OCI-LY7 (cell line): ENCODE measurements around the gene AOAH.
"Not testable (repeated sequence)": the region's sequence is repeated elsewhere in the genome, so short reads cannot be mapped to it uniquely, and the experiment has no call there.

ENCODE experiments used
- CTCF ChIP-seq: fragments of 200-600 bp; sonication (generic); conservative IDR thresholded peaks from 2 replicates; pipeline ENCODE4 v1.5.1; 2014; ENCODE audit warnings: mild to moderate bottlenecking, antibody characterized with exemption, low read length, moderate library complexity, mixed read lengths
- EZH2phosphoT487 ChIP-seq: fragments of 200-600 bp; sonication (generic); IDR thresholded peaks from 2 replicates; pipeline ENCODE4 v1.6.1; 2018; ENCODE audit warnings: low read depth, borderline replicate concordance, mild to moderate bottlenecking, mixed run types, antibody characterized with exemption, low read length, moderate library complexity, mixed read lengths

GRCh38 chr7:36497176-36497575 lies 227.1 kb downstream of the AOAH start:
- not testable (repeated sequence) for TF ChIP-seq CTCF, EZH2phosphoT487
